ENCODE data around the gene GALNT18. TPM values are rescaled to one million over a fixed set of nuclear protein-coding genes. Genes with fewer than 3 reads are reported as not detected.
"Not testable (repeated sequence)": the region's sequence is repeated elsewhere in the genome, so short reads cannot be mapped to it uniquely, and the experiment has no call there.

Gene GALNT18
- polyA plus RNA-seq, 1 experiment, result 4.8 TPM

- Histone ChIP-seq H3K27ac (ENCODE audit: low read depth, low read length) (no peak overlapping the region), H3K9me3 (ENCODE audit: control insufficient read depth, insufficient read depth, low read length) (no peaks in the 10 kb centered on the region), H3K27me3 (ENCODE audit: control insufficient read depth, insufficient read depth, low read length) (peaks cover 13% of the 10 kb centered on the region), H3K4me3 (ENCODE audit: low read depth, low read length) (no peak overlapping the region)
- no peak for TF ChIP-seq CTCF (IDR thresholded peaks at IDR 0.05; ENCODE audit: low read depth, low read length)
- DNase-seq (ENCODE audit: low read depth, low spot score), result no peak
- POLR2A ChIA-PET, result no interaction called here
- CTCF ChIA-PET, result no interaction called here
Observed at GRCh38 chr11:11359611-11360010, 262.2 kb downstream of the GALNT18 start.

GRCh38 chr11:11356842-11357241 lies 265.0 kb downstream of the GALNT18 start:
- no peak overlapping the region for H3K27ac ChIP-seq (ENCODE audit: low read depth, low read length)
- H3K4me3 ChIP-seq (ENCODE audit: low read depth, low read length), result no peak overlapping the region
- POLR2A ChIA-PET, result no interaction called here
- no peak for TF ChIP-seq CTCF (IDR thresholded peaks at IDR 0.05; ENCODE audit: low read depth, low read length)
- CTCF ChIA-PET, result no interaction called here
- H3K9me3 ChIP-seq (ENCODE audit: control insufficient read depth, insufficient read depth, low read length), result no peaks in the 10 kb centered on the region
- peaks cover 13% of the 10 kb centered on the region for H3K27me3 ChIP-seq (ENCODE audit: control insufficient read depth, insufficient read depth, low read length)
- DNase-seq (ENCODE audit: low read depth, low spot score), result no peak

- POLR2A ChIA-PET; H3K4me3 ChIP-seq (ENCODE audit: low read depth, low read length); H3K9me3 ChIP-seq (ENCODE audit: control insufficient read depth, insufficient read depth, low read length); CTCF ChIA-PET; H3K27ac ChIP-seq (ENCODE audit: low read depth, low read length); DNase-seq (ENCODE audit: low read depth, low spot score): not testable (repeated sequence)
- peaks cover 16% of the 10 kb centered on the region for H3K27me3 ChIP-seq (ENCODE audit: control insufficient read depth, insufficient read depth, low read length)
Observed at GRCh38 chr11:11352878-11353277, 268.9 kb downstream of the GALNT18 start, which contains the start of gene CSNK2A3. CSNK2A3 (minus strand) TSS chr11:11353250; CDS start chr11:11353119, 131 bp downstream.

GRCh38 chr11:11351851-11352250 lies 270.0 kb downstream of the GALNT18 start:
- DNase-seq (ENCODE audit: low read depth, low spot score); H3K4me3 ChIP-seq (ENCODE audit: low read depth, low read length); H3K9me3 ChIP-seq (ENCODE audit: control insufficient read depth, insufficient read depth, low read length); POLR2A ChIA-PET; CTCF ChIA-PET; H3K27ac ChIP-seq (ENCODE audit: low read depth, low read length): not testable (repeated sequence)
- peaks cover 15% of the 10 kb centered on the region for H3K27me3 ChIP-seq (ENCODE audit: control insufficient read depth, insufficient read depth, low read length)

- ChIA-PET CTCF (interaction anchor here (0.5 kb wide), 1 partner anchor 1740 kb away, joined by 3 read pairs; no protein-coding TSS in a partner anchor), POLR2A (interaction anchor here (0.6 kb wide), 1 partner anchor 72 kb away, joined by 4 read pairs; no protein-coding TSS in a partner anchor)
- TF ChIP-seq CTCF (IDR thresholded peaks at IDR 0.05; ENCODE audit: low read depth, low read length), result no peak
- DNase-seq (ENCODE audit: low read depth, low spot score), result no peak
- no peak overlapping the region for H3K27ac ChIP-seq (ENCODE audit: low read depth, low read length)
- H3K4me3 ChIP-seq (ENCODE audit: low read depth, low read length), result no peak overlapping the region
- no peaks in the 10 kb centered on the region for H3K9me3 ChIP-seq (ENCODE audit: control insufficient read depth, insufficient read depth, low read length)
- peaks cover 17% of the 10 kb centered on the region for H3K27me3 ChIP-seq (ENCODE audit: control insufficient read depth, insufficient read depth, low read length)
Observed at GRCh38 chr11:11351042-11351586, 270.7 kb downstream of the GALNT18 start.

- Histone ChIP-seq H3K27me3 (ENCODE audit: control insufficient read depth, insufficient read depth, low read length) (peaks cover 13% of the 10 kb centered on the region), H3K4me3 (ENCODE audit: low read depth, low read length) (no peak overlapping the region), H3K27ac (ENCODE audit: low read depth, low read length) (no peak overlapping the region), H3K9me3 (ENCODE audit: control insufficient read depth, insufficient read depth, low read length) (no peaks in the 10 kb centered on the region)
- DNase-seq (ENCODE audit: low read depth, low spot score), result peak; percentile 75
- CTCF ChIA-PET, result no interaction called here
- POLR2A ChIA-PET, result interaction anchor here (1.0 kb wide), 1 partner anchor 47 kb away, joined by 3 read pairs; no protein-coding TSS in a partner anchor
- no peak for TF ChIP-seq CTCF (IDR thresholded peaks at IDR 0.05; ENCODE audit: low read depth, low read length)
Observed at GRCh38 chr11:11349870-11350337, 271.9 kb downstream of the GALNT18 start.

Data from AG04450 (cell line).